Effector CD4-positive, alpha-beta T cell (primary cell): ENCODE data around the gene KRTAP9-7.

Source experiments
- DNase-seq: peaks from one replicate; pipeline ENCODE4 v3.0.0-alpha.2; 2020

KRTAP9-7 gene

GRCh38 chr17:41322903-41323895, 47.7 kb downstream of the KRTAP9-7 start:
- DNase-seq: no peak

GRCh38 chr17:41324180-41325075, 48.9 kb downstream of the KRTAP9-7 start:
- no peak for DNase-seq

- no peak for DNase-seq
These were observed 49.6 kb downstream of the KRTAP9-7 start for GRCh38 chr17:41325126-41325525.

- DNase-seq: no peak
These were observed 50.1 kb downstream of the KRTAP9-7 start for GRCh38 chr17:41325611-41326010.
